Tibial nerve (tissue), 4 donors: ENCODE results near the gene KCTD16.

Experiments
- CTCF ChIP-seq, 5 experiments: fragments of 200-600 bp in 3 of 5; fragments of 450-650 bp in 2 of 5; sonication (generic) in 3 of 5; IDR thresholded peaks; one replicate each; pipeline ENCODE4 v1.5.1; 2016 to 2019; ENCODE audit warnings: antibody characterized with exemption in 5 of 5, mild to moderate bottlenecking in 3 of 5, moderate library complexity in 2 of 5
- EP300 ChIP-seq, 2 donors: sonication (generic); formaldehyde crosslinking; IDR thresholded peaks; one replicate each; pipeline ENCODE4 v1.6.1; 2017; ENCODE audit warnings: antibody characterized with exemption in 2 of 2, mild to moderate bottlenecking in 1 of 2
- POLR2A ChIP-seq, 2 donors: fragments of 450-650 bp; IDR thresholded peaks; one replicate each; pipeline ENCODE4 v1.6.1; 2017; ENCODE audit warnings: antibody characterized with exemption in 2 of 2, mild to moderate bottlenecking in 2 of 2, moderate library complexity in 2 of 2

GRCh38 chr5:144122641-144123040 lies 48.0 kb upstream of the KCTD16 start:
- TF ChIP-seq CTCF (IDR thresholded peaks at IDR 0.05) (no peak), POLR2A (IDR thresholded peaks at IDR 0.05) (no peak), EP300 (IDR thresholded peaks at IDR 0.05) (no peak)
